Ishikawa (cell line): Measurements from ENCODE around the gene UNC80.

Experiments
- CEBPB ChIP-seq: IDR thresholded peaks from 2 replicates; pipeline ENCODE4 v1.6.1; 2012
- CREB1 ChIP-seq: IDR thresholded peaks from 2 replicates; pipeline ENCODE4 v1.6.1; 2012; ENCODE audit warnings: low read depth
- EGR1 ChIP-seq: IDR thresholded peaks from 2 replicates; pipeline ENCODE4 v1.6.1; 2012
- EP300 ChIP-seq: IDR thresholded peaks from 2 replicates; pipeline ENCODE4 v1.6.1; 2012; ENCODE audit warnings: borderline replicate concordance
- FOXM1 ChIP-seq: IDR thresholded peaks from 2 replicates; pipeline ENCODE4 v1.6.1; 2012; ENCODE audit warnings: low read depth, borderline replicate concordance
- NFIC ChIP-seq: IDR thresholded peaks from 2 replicates; pipeline ENCODE4 v1.6.1; 2012
- RAD21 ChIP-seq: IDR thresholded peaks from 2 replicates; pipeline ENCODE4 v1.6.1; 2012; ENCODE audit warnings: low read depth
- TAF1 ChIP-seq: IDR thresholded peaks from 2 replicates; pipeline ENCODE4 v1.6.1; 2012; ENCODE audit warnings: low read depth, mild to moderate bottlenecking
- TCF12 ChIP-seq: IDR thresholded peaks from 2 replicates; pipeline ENCODE4 v1.6.1; 2012; ENCODE audit warnings: low read depth
- TEAD4 ChIP-seq: IDR thresholded peaks from 2 replicates; pipeline ENCODE4 v1.6.1; 2012
- YY1 ChIP-seq: IDR thresholded peaks from 2 replicates; pipeline ENCODE4 v1.6.1; 2012; ENCODE audit warnings: low read depth
- ZBTB7A ChIP-seq: IDR thresholded peaks from 2 replicates; pipeline ENCODE4 v1.6.1; 2012; ENCODE audit warnings: low read depth
- TF ChIP-seq, protein P1 (sequence below): IDR thresholded peaks from 2 replicates; pipeline ENCODE4 v1.6.1; 2012
- TF ChIP-seq, protein P2 (sequence below): IDR thresholded peaks from 2 replicates; pipeline ENCODE4 v1.6.1; 2012; ENCODE audit warnings: low read depth, mild to moderate bottlenecking
- TF ChIP-seq, protein P3 (sequence below): IDR thresholded peaks from 2 replicates; pipeline ENCODE4 v1.6.1; 2012

Gene UNC80

DNA sequence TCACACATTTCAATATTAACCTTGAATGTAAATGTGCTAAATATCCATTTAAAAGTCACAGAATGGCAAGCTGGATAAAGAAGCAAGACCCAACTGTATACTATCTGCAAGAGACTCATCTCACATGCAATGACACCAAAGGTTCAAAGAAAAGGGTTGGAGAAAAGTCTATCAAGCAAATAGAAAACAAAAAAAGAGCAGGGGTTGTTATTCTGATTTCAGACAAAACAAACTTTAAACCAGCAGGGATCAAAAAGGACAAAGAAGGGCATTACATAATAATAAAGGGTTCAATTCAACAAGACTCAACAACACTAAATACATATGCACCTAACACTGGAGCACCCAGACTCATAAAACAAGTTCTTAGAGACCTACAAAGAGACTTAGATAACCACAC lies 14.5 kb upstream of the UNC80 start:
- no peak for TF ChIP-seq RAD21
- no peak for TF ChIP-seq TEAD4
- TF ChIP-seq EP300, result no peak
- TF ChIP-seq FOXM1, result no peak

DNA sequence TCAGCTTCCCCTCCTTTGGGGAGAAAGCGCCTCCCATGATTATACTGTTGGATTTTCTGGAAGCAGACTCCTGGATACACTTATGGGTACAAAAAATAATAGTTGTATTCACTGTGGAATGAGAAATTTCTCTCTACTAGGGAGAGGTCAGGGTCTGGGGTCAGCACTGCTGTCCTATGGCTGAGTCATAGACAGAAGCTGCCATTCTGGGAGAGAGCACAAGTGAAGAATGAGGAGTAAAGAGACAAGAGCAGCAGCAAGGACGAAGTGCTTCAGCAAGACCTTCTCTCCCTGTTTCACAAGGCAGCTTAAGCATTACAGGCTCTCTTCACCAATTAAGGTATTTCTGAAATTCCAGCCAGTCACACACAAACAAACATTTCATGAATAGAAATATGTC lies 10.1 kb upstream of the UNC80 start:
- TF ChIP-seq EP300, result no peak
- TF ChIP-seq, protein P1, sequence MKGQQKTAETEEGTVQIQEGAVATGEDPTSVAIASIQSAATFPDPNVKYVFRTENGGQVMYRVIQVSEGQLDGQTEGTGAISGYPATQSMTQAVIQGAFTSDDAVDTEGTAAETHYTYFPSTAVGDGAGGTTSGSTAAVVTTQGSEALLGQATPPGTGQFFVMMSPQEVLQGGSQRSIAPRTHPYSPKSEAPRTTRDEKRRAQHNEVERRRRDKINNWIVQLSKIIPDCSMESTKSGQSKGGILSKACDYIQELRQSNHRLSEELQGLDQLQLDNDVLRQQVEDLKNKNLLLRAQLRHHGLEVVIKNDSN, result no peak
- no peak for TF ChIP-seq CREB1
- TF ChIP-seq ZBTB7A, result no peak
- no peak for TF ChIP-seq RAD21
- TF ChIP-seq, protein P2, sequence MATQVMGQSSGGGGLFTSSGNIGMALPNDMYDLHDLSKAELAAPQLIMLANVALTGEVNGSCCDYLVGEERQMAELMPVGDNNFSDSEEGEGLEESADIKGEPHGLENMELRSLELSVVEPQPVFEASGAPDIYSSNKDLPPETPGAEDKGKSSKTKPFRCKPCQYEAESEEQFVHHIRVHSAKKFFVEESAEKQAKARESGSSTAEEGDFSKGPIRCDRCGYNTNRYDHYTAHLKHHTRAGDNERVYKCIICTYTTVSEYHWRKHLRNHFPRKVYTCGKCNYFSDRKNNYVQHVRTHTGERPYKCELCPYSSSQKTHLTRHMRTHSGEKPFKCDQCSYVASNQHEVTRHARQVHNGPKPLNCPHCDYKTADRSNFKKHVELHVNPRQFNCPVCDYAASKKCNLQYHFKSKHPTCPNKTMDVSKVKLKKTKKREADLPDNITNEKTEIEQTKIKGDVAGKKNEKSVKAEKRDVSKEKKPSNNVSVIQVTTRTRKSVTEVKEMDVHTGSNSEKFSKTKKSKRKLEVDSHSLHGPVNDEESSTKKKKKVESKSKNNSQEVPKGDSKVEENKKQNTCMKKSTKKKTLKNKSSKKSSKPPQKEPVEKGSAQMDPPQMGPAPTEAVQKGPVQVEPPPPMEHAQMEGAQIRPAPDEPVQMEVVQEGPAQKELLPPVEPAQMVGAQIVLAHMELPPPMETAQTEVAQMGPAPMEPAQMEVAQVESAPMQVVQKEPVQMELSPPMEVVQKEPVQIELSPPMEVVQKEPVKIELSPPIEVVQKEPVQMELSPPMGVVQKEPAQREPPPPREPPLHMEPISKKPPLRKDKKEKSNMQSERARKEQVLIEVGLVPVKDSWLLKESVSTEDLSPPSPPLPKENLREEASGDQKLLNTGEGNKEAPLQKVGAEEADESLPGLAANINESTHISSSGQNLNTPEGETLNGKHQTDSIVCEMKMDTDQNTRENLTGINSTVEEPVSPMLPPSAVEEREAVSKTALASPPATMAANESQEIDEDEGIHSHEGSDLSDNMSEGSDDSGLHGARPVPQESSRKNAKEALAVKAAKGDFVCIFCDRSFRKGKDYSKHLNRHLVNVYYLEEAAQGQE, result no peak
- no peak for TF ChIP-seq FOXM1
- TF ChIP-seq, protein P3, sequence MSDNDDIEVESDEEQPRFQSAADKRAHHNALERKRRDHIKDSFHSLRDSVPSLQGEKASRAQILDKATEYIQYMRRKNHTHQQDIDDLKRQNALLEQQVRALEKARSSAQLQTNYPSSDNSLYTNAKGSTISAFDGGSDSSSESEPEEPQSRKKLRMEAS, result no peak
- TF ChIP-seq YY1, result no peak
- TF ChIP-seq TCF12, result no peak
- no peak for TF ChIP-seq TEAD4
- TF ChIP-seq TAF1, result no peak
- TF ChIP-seq EGR1, result no peak
- TF ChIP-seq NFIC, result no peak
- TF ChIP-seq CEBPB, result no peak

DNA sequence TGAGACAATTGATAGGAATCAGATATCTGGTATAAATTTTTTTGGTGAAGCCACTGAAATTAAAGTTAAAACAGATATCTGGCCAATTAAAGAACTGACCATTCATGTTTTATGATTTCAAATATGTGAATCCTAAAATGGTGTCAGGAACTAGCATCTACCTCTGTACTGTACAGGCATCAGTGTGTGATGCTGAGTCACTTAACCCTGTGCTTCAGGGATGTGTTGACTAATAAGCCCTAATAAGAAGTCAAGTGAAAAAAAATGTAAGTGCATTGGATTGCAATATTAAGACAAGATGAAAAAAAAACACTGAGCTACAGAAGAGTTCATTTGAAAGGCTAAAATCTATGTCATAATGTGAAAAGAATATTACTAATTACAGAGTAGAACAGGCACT lies 9.1 kb upstream of the UNC80 start:
- TF ChIP-seq EP300 (no peak), TEAD4 (no peak), YY1 (no peak), NFIC (no peak), TCF12 (no peak), EGR1 (no peak), ZBTB7A (no peak), CREB1 (no peak)
- TF ChIP-seq, protein P2, result no peak

DNA sequence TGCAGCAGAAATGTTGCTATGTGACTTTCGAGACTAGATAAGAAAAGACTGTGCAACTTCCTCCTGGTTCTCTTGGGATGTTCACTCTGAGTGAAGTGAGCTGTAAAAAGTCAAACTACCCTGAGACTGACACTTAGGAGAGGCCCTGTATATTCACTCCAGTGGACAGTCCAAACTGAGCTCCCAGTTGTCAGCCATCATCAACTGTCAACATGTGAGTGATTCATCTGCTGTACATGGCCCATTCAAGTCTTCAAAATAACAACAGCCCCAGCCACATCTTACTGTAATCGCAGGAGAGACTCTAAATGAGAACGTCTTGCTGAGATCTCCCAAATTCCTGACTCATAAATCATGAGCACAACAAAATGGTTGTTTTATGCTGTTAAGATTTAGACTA lies 8.5 kb upstream of the UNC80 start:
- no peak for TF ChIP-seq TEAD4
- no peak for TF ChIP-seq RAD21
- no peak for TF ChIP-seq EP300
- no peak for TF ChIP-seq TCF12
- no peak for TF ChIP-seq CREB1
- TF ChIP-seq EGR1, result no peak
- TF ChIP-seq, protein P3, result no peak
- no peak for TF ChIP-seq CEBPB
- no peak for TF ChIP-seq FOXM1
- TF ChIP-seq, protein P2, result no peak
- TF ChIP-seq NFIC, result no peak
- TF ChIP-seq ZBTB7A, result no peak
- no peak for TF ChIP-seq YY1
- no peak for TF ChIP-seq TAF1
- TF ChIP-seq, protein P1, result no peak

DNA sequence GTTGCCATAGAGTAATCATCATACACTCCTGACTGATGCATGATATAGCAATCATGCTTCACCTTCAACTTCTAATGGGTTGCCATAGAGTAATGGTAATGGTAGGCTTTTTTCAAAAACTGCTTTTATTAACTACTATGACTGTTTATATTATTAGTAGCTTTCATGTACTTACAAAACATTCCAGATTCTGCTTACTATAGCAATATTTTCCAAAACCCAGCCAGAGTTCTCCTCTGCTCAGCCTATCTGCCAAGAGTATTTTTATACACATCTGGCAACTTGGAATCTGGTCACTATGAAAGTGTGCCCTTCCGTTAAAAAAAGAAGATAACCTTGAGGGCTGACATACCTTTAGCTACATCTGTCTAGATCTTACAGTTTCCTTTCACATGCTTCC lies 5.0 kb upstream of the UNC80 start:
- no peak for TF ChIP-seq TAF1
- TF ChIP-seq EP300, result no peak
